Endothelial cell of umbilical vein (primary cell): ENCODE results near the gene SEC22C.

ENCODE experiments used
- EZH2 ChIP-seq: IDR thresholded peaks from 2 replicates; pipeline ENCODE4 v1.6.1; 2012; ENCODE audit warnings: borderline replicate concordance, low read depth, mild to moderate bottlenecking, moderate library complexity, low read length, inconsistent platforms; ENCODE audit not compliant: severe bottlenecking
- FOS ChIP-seq: IDR thresholded peaks from 2 replicates; pipeline ENCODE4 v1.6.1; 2011; ENCODE audit warnings: mild to moderate bottlenecking, low read length, moderate library complexity, borderline replicate concordance; ENCODE audit not compliant: insufficient read depth
- GATA2 ChIP-seq: IDR thresholded peaks from 2 replicates; pipeline ENCODE4 v1.7.0; 2011; ENCODE audit warnings: low read depth, mild to moderate bottlenecking, moderate library complexity, mixed read lengths, low read length; ENCODE audit not compliant: insufficient read length, insufficient read depth
- JUN ChIP-seq: IDR thresholded peaks from 2 replicates; pipeline ENCODE4 v1.6.1; 2011; ENCODE audit warnings: borderline replicate concordance, low read depth; ENCODE audit not compliant: insufficient read length, insufficient read depth
- MYC ChIP-seq: IDR thresholded peaks from one replicate; pipeline ENCODE4 v1.6.1; 2011; ENCODE audit warnings: mild to moderate bottlenecking, low read depth, low read length
- POLR2A ChIP-seq: IDR thresholded peaks from 2 replicates; pipeline ENCODE4 v1.6.1; 2012; ENCODE audit warnings: low read depth, mild to moderate bottlenecking, control low read depth, low read length
- TF ChIP-seq, protein P1 (sequence below), 2 donors: IDR thresholded peaks; 1 replicate in 1 of 2; 2 replicates in 1 of 2; pipeline ENCODE4 v1.5.1; 2011; ENCODE audit warnings: low read length in 2 of 2, mild to moderate bottlenecking in 2 of 2, moderate library complexity in 2 of 2, control low read depth in 1 of 2, inconsistent platforms in 1 of 2, low read depth in 1 of 2; ENCODE audit not compliant: insufficient read depth in 1 of 2; ENCODE audit errors: extremely low read depth in 1 of 2
- TF ChIP-seq, protein P2 (sequence below): IDR thresholded peaks from 2 replicates; pipeline ENCODE4 v1.6.1; 2011; ENCODE audit not compliant: insufficient read depth, insufficient read length

DNA sequence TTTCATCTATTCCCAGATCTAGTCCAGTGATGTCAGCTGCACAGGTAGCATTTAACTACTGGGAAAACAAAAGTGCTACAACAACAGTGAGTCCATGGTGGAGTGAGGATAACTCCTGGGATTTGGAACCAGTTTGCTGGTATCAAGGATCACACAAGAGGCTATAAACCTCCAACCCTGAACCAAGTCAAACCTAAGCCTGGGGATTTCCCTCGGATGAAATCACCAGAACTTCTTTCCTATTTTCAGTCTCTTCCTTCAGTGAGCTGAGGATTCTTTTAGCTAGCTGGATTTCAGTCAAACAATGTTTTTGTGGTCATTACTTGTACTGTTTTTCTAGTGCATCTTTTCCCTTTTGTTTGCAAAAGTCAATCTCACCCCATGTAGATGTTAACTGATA, 31.5 kb downstream of the SEC22C start:
- TF ChIP-seq, protein P1, sequence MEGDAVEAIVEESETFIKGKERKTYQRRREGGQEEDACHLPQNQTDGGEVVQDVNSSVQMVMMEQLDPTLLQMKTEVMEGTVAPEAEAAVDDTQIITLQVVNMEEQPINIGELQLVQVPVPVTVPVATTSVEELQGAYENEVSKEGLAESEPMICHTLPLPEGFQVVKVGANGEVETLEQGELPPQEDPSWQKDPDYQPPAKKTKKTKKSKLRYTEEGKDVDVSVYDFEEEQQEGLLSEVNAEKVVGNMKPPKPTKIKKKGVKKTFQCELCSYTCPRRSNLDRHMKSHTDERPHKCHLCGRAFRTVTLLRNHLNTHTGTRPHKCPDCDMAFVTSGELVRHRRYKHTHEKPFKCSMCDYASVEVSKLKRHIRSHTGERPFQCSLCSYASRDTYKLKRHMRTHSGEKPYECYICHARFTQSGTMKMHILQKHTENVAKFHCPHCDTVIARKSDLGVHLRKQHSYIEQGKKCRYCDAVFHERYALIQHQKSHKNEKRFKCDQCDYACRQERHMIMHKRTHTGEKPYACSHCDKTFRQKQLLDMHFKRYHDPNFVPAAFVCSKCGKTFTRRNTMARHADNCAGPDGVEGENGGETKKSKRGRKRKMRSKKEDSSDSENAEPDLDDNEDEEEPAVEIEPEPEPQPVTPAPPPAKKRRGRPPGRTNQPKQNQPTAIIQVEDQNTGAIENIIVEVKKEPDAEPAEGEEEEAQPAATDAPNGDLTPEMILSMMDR (IDR thresholded peaks at IDR 0.05; ENCODE audit: extremely low read depth in 1 of 2, insufficient read depth in 1 of 2, low read depth in 1 of 2, low read length in 2 of 2), result no peak
- TF ChIP-seq POLR2A (no peak), JUN (no peak), MYC (no peak), GATA2 (no peak), EZH2 (no peak), FOS (no peak)
- TF ChIP-seq, protein P2, sequence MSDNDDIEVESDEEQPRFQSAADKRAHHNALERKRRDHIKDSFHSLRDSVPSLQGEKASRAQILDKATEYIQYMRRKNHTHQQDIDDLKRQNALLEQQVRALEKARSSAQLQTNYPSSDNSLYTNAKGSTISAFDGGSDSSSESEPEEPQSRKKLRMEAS, result no peak
